PC-9 (cell line): ENCODE results near the gene FMR1. TPM values are rescaled to one million over a fixed set of nuclear protein-coding genes. Genes with fewer than 3 reads are reported as not detected.

Experiments used
- BruUV-seq: library from RNA; stranded (reverse); fragments of 400-500 nt; replicated peaks from 2 replicates; lab custom pipeline; 2021; lab: Mats Ljungman, UMichigan
- CTCF ChIA-PET: fragments of 300-600 bp; sonication (Branson Sonifier 250); formaldehyde crosslinking; loops from one replicate; lab custom pipeline; 2022; ENCODE audit warnings: antibody characterized with exemption; lab: Charles Lee
- POLR2A ChIA-PET: fragments of 300-600 bp; sonication (Branson Sonifier 250); formaldehyde crosslinking; loops from one replicate; lab custom pipeline; 2022; ENCODE audit warnings: antibody characterized with exemption; ENCODE audit not compliant: unreplicated experiment; lab: Charles Lee
- DNase-seq, 2 experiments: peaks; one replicate each; pipeline versions ENCODE4 v3.0.0 to v3.0.0-alpha.2; 2015 to 2022; ENCODE audit warnings: mixed read lengths in 1 of 2
- H2AFZ ChIP-seq: fragments of 200-600 bp; sonication (generic); 2 replicates; pipeline ENCODE4 v1.8.1; 2017; ENCODE audit warnings: antibody characterized with exemption
- H3F3A ChIP-seq: fragments of 200-600 bp; sonication (generic); 2 replicates; pipeline ENCODE4 v1.8.1; 2017; ENCODE audit warnings: antibody characterized with exemption, mild to moderate bottlenecking, low read depth; ENCODE audit not compliant: insufficient read depth
- H3K27ac ChIP-seq: fragments of 200-600 bp; sonication (generic); 2 replicates; pipeline ENCODE4 v1.6.1; 2016; ENCODE audit warnings: mixed run types
- H3K27me3 ChIP-seq: fragments of 200-600 bp; sonication (generic); 2 replicates; pipeline ENCODE4 v1.6.1; 2016; ENCODE audit warnings: low read depth, mixed run types; ENCODE audit not compliant: insufficient read depth
- H3K36me3 ChIP-seq: fragments of 200-600 bp; sonication (generic); 2 replicates; pipeline ENCODE4 v1.6.1; 2016; ENCODE audit warnings: low read depth, mixed run types
- H3K4me1 ChIP-seq: fragments of 200-600 bp; sonication (generic); replicated peaks from 2 replicates; pipeline ENCODE4 v1.6.1; 2016; ENCODE audit warnings: mixed run types; ENCODE audit not compliant: insufficient read depth
- H3K4me2 ChIP-seq: fragments of 200-600 bp; sonication (generic); 2 replicates; pipeline ENCODE4 v1.6.1; 2017; ENCODE audit warnings: mixed run types
- H3K4me3 ChIP-seq: fragments of 200-600 bp; sonication (generic); 2 replicates; pipeline ENCODE4 v1.6.1; 2016; ENCODE audit warnings: mixed run types
- H3K79me2 ChIP-seq: fragments of 200-600 bp; sonication (generic); 2 replicates; pipeline ENCODE4 v1.6.1; 2017; ENCODE audit warnings: low read depth, mixed run types
- H3K9me2 ChIP-seq: fragments of 200-600 bp; sonication (generic); 2 replicates; pipeline ENCODE4 v1.8.1; 2017; ENCODE audit warnings: mild to moderate bottlenecking; ENCODE audit not compliant: insufficient read depth
- H3K9me3 ChIP-seq: fragments of 200-600 bp; sonication (generic); 2 replicates; pipeline ENCODE4 v1.8.1; 2016; ENCODE audit warnings: low read depth; ENCODE audit not compliant: insufficient read depth
- H4K20me1 ChIP-seq: fragments of 200-600 bp; sonication (generic); 2 replicates; pipeline ENCODE4 v1.8.1; 2017; ENCODE audit not compliant: insufficient read depth
- CTCF ChIP-seq: fragments of 200-600 bp; sonication (generic); conservative IDR thresholded peaks from 2 replicates; pipeline ENCODE4 v1.6.1; 2017; ENCODE audit warnings: mixed run types, antibody characterized with exemption, mild to moderate bottlenecking, moderate library complexity
- EZH2 ChIP-seq: fragments of 200-600 bp; sonication (generic); IDR thresholded peaks from 2 replicates; pipeline ENCODE4 v1.8.0; 2017; ENCODE audit warnings: antibody characterized with exemption, low read depth
- intact Hi-C: fragments of 100-400 bp; cut with micrococcal nuclease; formaldehyde crosslinking; loops from one replicate; pipeline ENCODE4 v1.10.0; 2022; ENCODE audit not compliant: unreplicated experiment
- total RNA-seq: library from RNA; stranded (reverse); gene quantifications from 2 replicates; pipeline ENCODE4 v1.2.3, GENCODE V29; 2021

The FMR1 gene
- total RNA-seq, 1 experiment from 2014 or later, result 99.9 TPM

- H3K9me3 ChIP-seq, result no peaks in the 10 kb centered on the region
- no peak overlapping the region for H2AFZ ChIP-seq
- H4K20me1 ChIP-seq, result peaks cover 39% of the 10 kb centered on the region
- intact Hi-C loops, result no loop called here
- TF ChIP-seq CTCF (no peak), EZH2 (no peak)
- no peaks in the 10 kb centered on the region for H3K9me2 ChIP-seq
- H3K4me2 ChIP-seq, result no peak overlapping the region
- H3K79me2 ChIP-seq, result peaks cover 50% of the 10 kb centered on the region
- H3K4me1 ChIP-seq, result peaks cover 7% of the 10 kb centered on the region; the same call in 1 of the 2 replicates
- H3K4me3 ChIP-seq, result no peak overlapping the region
- no TSS peak for BruUV-seq
- ChIA-PET POLR2A (interaction anchor here (0.6 kb wide), 1 partner anchor 56 kb away, joined by 5 read pairs; no protein-coding TSS in a partner anchor), CTCF (no interaction called here)
- H3F3A ChIP-seq, result no peaks in the 10 kb centered on the region
- 0 out of 2 replicates have a peak, but pooled peaks cover 8% of the 10 kb centered on the region for H3K36me3 ChIP-seq
- H3K27ac ChIP-seq, result no peak overlapping the region
- DNase-seq, result no peak
- no peaks in the 10 kb centered on the region for H3K27me3 ChIP-seq
Observed at GRCh38 chrX:147923605-147924004, 11.9 kb downstream of the FMR1 start.

GRCh38 chrX:147927256-147927655 is 15.5 kb downstream of the FMR1 start:
- TF ChIP-seq EZH2 (no peak), CTCF (no peak)
- Histone ChIP-seq H3K27ac (no peak overlapping the region), H2AFZ (no peak overlapping the region), H3K27me3 (no peaks in the 10 kb centered on the region), H3K79me2 (peaks cover 13% of the 10 kb centered on the region; the same call in 1 of the 2 replicates), H3K4me3 (no peak overlapping the region), H4K20me1 (peaks cover 11% of the 10 kb centered on the region), H3K4me1 (no peaks in the 10 kb centered on the region), H3F3A (no peaks in the 10 kb centered on the region), H3K4me2 (no peak overlapping the region), H3K9me3 (no peaks in the 10 kb centered on the region), H3K9me2 (no peaks in the 10 kb centered on the region), H3K36me3 (peaks cover 24% of the 10 kb centered on the region)
- ChIA-PET CTCF (no interaction called here), POLR2A (no interaction called here)
- DNase-seq, result no peak
- intact Hi-C loops, result no loop called here
- BruUV-seq, result no TSS peak

GRCh38 chrX:147933815-147934214 is 22.1 kb downstream of the FMR1 start:
- no peak overlapping the region for H2AFZ ChIP-seq
- H3K4me3 ChIP-seq, result no peak overlapping the region
- H3K9me3 ChIP-seq, result no peaks in the 10 kb centered on the region
- intact Hi-C loops, result no loop called here
- H3K9me2 ChIP-seq, result no peaks in the 10 kb centered on the region
- ChIA-PET POLR2A (no interaction called here), CTCF (interaction anchor here (0.7 kb wide), 1 partner anchor 348 kb away, joined by 6 read pairs; no protein-coding TSS in a partner anchor)
- no peaks in the 10 kb centered on the region for H3F3A ChIP-seq
- H4K20me1 ChIP-seq, result no peaks in the 10 kb centered on the region
- TF ChIP-seq CTCF (no peak), EZH2 (no peak)
- no peaks in the 10 kb centered on the region for H3K79me2 ChIP-seq
- H3K27ac ChIP-seq, result no peak overlapping the region
- no peaks in the 10 kb centered on the region for H3K4me1 ChIP-seq
- H3K4me2 ChIP-seq, result no peak overlapping the region
- H3K27me3 ChIP-seq, result no peaks in the 10 kb centered on the region
- BruUV-seq, result no TSS peak
- no peak for DNase-seq
- peaks cover 45% of the 10 kb centered on the region for H3K36me3 ChIP-seq
